A673 (cell line): ENCODE results near the gene MMD2. TPM values are rescaled to one million over a fixed set of nuclear protein-coding genes. Genes with fewer than 3 reads are reported as not detected.

Source experiments
- BruUV-seq: library from RNA; stranded (reverse); fragments of 400-500 nt; replicated peaks from 2 replicates; lab custom pipeline; 2021; lab: Mats Ljungman, UMichigan
- CTCF ChIA-PET: fragments of 300-600 bp; sonication (Branson Sonifier 250); formaldehyde crosslinking; loops from one replicate; lab custom pipeline; 2022; ENCODE audit warnings: antibody characterized with exemption; lab: Charles Lee
- POLR2A ChIA-PET: fragments of 300-600 bp; sonication (Branson Sonifier 250); formaldehyde crosslinking; loops from one replicate; lab custom pipeline; 2022; ENCODE audit warnings: antibody characterized with exemption; ENCODE audit not compliant: low non-redundant PET; lab: Charles Lee
- DNase-seq: peaks from one replicate; pipeline ENCODE4 v3.0.0-alpha.2; 2015; ENCODE audit warnings: low spot score
- H3K27ac ChIP-seq: fragments of 200-600 bp; sonication (generic); 2 replicates; pipeline ENCODE4 v1.5.1; 2016; ENCODE audit warnings: mixed run types, low read depth, mild to moderate bottlenecking, mixed read lengths, antibody characterized with exemption, low read length; ENCODE audit not compliant: poor library complexity, severe bottlenecking
- H3K27me3 ChIP-seq: fragments of 200-600 bp; sonication (generic); replicated peaks from 2 replicates; pipeline ENCODE4 v1.6.1; 2017; ENCODE audit warnings: mixed run types, low read depth, mild to moderate bottlenecking, mixed read lengths, antibody characterized with exemption, low read length; ENCODE audit not compliant: insufficient read depth, poor library complexity
- H3K36me3 ChIP-seq: fragments of 200-600 bp; sonication (generic); 2 replicates; pipeline ENCODE4 v1.6.1; 2016; ENCODE audit warnings: mixed run types, mild to moderate bottlenecking, mixed read lengths, antibody characterized with exemption, low read length; ENCODE audit not compliant: insufficient read depth, poor library complexity, severe bottlenecking
- H3K4me1 ChIP-seq: fragments of 200-600 bp; sonication (generic); 2 replicates; pipeline ENCODE4 v1.6.1; 2017; ENCODE audit warnings: mixed run types, mild to moderate bottlenecking, mixed read lengths, antibody characterized with exemption, low read length; ENCODE audit not compliant: insufficient read depth, poor library complexity, severe bottlenecking
- H3K4me3 ChIP-seq: fragments of 200-600 bp; sonication (generic); 2 replicates; pipeline ENCODE4 v1.5.1; 2016; ENCODE audit warnings: low read depth, mixed run types, mild to moderate bottlenecking, mixed read lengths, low read length; ENCODE audit not compliant: poor library complexity, severe bottlenecking
- H3K9me3 ChIP-seq: fragments of 200-600 bp; sonication (generic); 2 replicates; pipeline ENCODE4 v1.6.1; 2016; ENCODE audit warnings: mixed run types, low read depth, mild to moderate bottlenecking, mixed read lengths, antibody characterized with exemption, low read length; ENCODE audit not compliant: poor library complexity, severe bottlenecking
- CTCF ChIP-seq: fragments of 300-800, 200-600 bp; sonication (generic); conservative IDR thresholded peaks from 2 replicates; pipeline ENCODE4 v1.5.1; 2017; ENCODE audit warnings: low read depth, mild to moderate bottlenecking, antibody characterized with exemption, low read length, moderate library complexity, mixed read lengths
- EZH2 ChIP-seq: fragments of 200-600 bp; sonication (generic); IDR thresholded peaks from 2 replicates; pipeline ENCODE4 v1.6.1; 2017; ENCODE audit warnings: borderline replicate concordance, low read depth, mild to moderate bottlenecking, mixed read lengths, antibody characterized with exemption, low read length; ENCODE audit not compliant: poor library complexity, severe bottlenecking
- intact Hi-C: fragments of 100-400 bp; cut with micrococcal nuclease; formaldehyde crosslinking; loops from one replicate; pipeline ENCODE4 v1.10.0; 2022; ENCODE audit not compliant: unreplicated experiment
- total RNA-seq: library from RNA; stranded (reverse); gene quantifications from 2 replicates; pipeline ENCODE4 v1.2.3, GENCODE V29; 2021

Gene MMD2
- total RNA-seq, 1 experiment from 2014 or later = not detected

- H3K27ac ChIP-seq = no peak overlapping the region
- no peak for DNase-seq
- H3K4me3 ChIP-seq = no peak overlapping the region
- intact Hi-C loops = no loop called here
- no peaks in the 10 kb centered on the region for H3K27me3 ChIP-seq
- ChIA-PET CTCF (no interaction called here), POLR2A (no interaction called here)
- H3K9me3 ChIP-seq = no peaks in the 10 kb centered on the region
- BruUV-seq = no TSS peak
- H3K4me1 ChIP-seq = no peaks in the 10 kb centered on the region
- no peak for TF ChIP-seq EZH2
- no peak for TF ChIP-seq CTCF
- no peaks in the 10 kb centered on the region for H3K36me3 ChIP-seq
These were observed 87.8 kb downstream of the MMD2 start for GRCh38 chr7:4871056-4871680.

- DNase-seq = no peak
- POLR2A ChIA-PET = no interaction called here
- Histone ChIP-seq H3K9me3 (no peaks in the 10 kb centered on the region), H3K27me3 (no peaks in the 10 kb centered on the region), H3K36me3 (no peaks in the 10 kb centered on the region), H3K27ac (no peak overlapping the region), H3K4me1 (no peaks in the 10 kb centered on the region), H3K4me3 (no peak overlapping the region)
- CTCF ChIA-PET = interaction anchor here (0.6 kb wide), 1 partner anchor 24 kb away, joined by 3 read pairs; no protein-coding TSS in a partner anchor
- no TSS peak for BruUV-seq
- intact Hi-C loops = no loop called here
- TF ChIP-seq CTCF (no peak), EZH2 (no peak)
These were observed 90.5 kb downstream of the MMD2 start for GRCh38 chr7:4868493-4868892.

GRCh38 chr7:4866528-4867496 lies 92.2 kb downstream of the MMD2 start:
- Histone ChIP-seq H3K4me3 (no peak overlapping the region), H3K4me1 (no peaks in the 10 kb centered on the region), H3K27me3 (no peaks in the 10 kb centered on the region), H3K27ac (no peak overlapping the region), H3K36me3 (no peaks in the 10 kb centered on the region), H3K9me3 (no peaks in the 10 kb centered on the region)
- TF ChIP-seq EZH2 (no peak), CTCF (no peak)
- intact Hi-C loops = no loop called here
- POLR2A ChIA-PET = no interaction called here
- CTCF ChIA-PET = interaction anchor here (0.9 kb wide), 1 partner anchor 35 kb away, joined by 7 read pairs; no protein-coding TSS in a partner anchor
- DNase-seq = no peak
- BruUV-seq = no TSS peak
